HCT116 (cell line): Measurements from ENCODE around the gene MRPS33. TPM values are rescaled to one million over a fixed set of nuclear protein-coding genes. Genes with fewer than 3 reads are reported as not detected.

Source experiments
- ATAC-seq: fragments of 200-7000 bp; cut with Tn5 transposase; 2 replicates; pipeline ENCODE4 v1.9.1; 2020; ENCODE audit warnings: mild to moderate bottlenecking, moderate library complexity
- BruUV-seq: library from RNA; stranded (reverse); fragments of 400-500 nt; replicated peaks from 2 replicates; lab custom pipeline; 2021; lab: Mats Ljungman, UMichigan
- CTCF ChIA-PET: fragments of 300-600 bp; sonication (Branson Sonifier 250); formaldehyde crosslinking; loops from one replicate; lab custom pipeline; 2021; ENCODE audit warnings: antibody characterized with exemption; lab: Charles Lee
- POLR2A ChIA-PET: fragments of 300-600, 350-600 bp; sonication (Branson Sonifier 250); formaldehyde crosslinking; loops from one replicate; lab custom pipeline; 2021; ENCODE audit warnings: antibody characterized with exemption; lab: Charles Lee
- RAD21 ChIA-PET, 2 experiments: fragments of 300-600 bp; sonication (Branson Sonifier 250); formaldehyde crosslinking; loops; one replicate each; lab custom pipeline; 2023; ENCODE audit warnings: low total read pairs in 2 of 2; ENCODE audit not compliant: uncharacterized antibody in 2 of 2, unreplicated experiment in 2 of 2, low non-redundant PET in 1 of 2; lab: Charles Lee
- DNase-seq: peaks from one replicate; pipeline ENCODE4 v3.0.0-alpha.2; 2010; ENCODE audit warnings: low read depth, low spot score
- H2AFZ ChIP-seq: fragments of 200-600 bp; shearing (Covaris generic), sonication (generic); 2 replicates; pipeline ENCODE4 v1.6.1; 2017; ENCODE audit warnings: low read depth, mixed run types, mixed read lengths, antibody characterized with exemption, low read length; ENCODE audit not compliant: poor library complexity, severe bottlenecking
- H3K27ac ChIP-seq: 2 replicates; pipeline ENCODE4 v1.5.1; 2012; ENCODE audit warnings: low read depth, low read length
- H3K27me3 ChIP-seq: fragments of 200-600 bp; sonication (generic); 2 replicates; pipeline ENCODE4 v1.6.1; 2016; ENCODE audit warnings: mixed run types, low read length, mixed read lengths; ENCODE audit not compliant: insufficient read depth
- H3K36me3 ChIP-seq, 2 experiments: fragments of 200-500 bp in 1 of 2; fragments of 200-600 bp in 1 of 2; sonication (Bioruptor generic) in 1 of 2; sonication (generic) in 1 of 2; 2 replicates each; pipeline versions ENCODE4 v1.5.1 to v1.6.1; 2014 to 2016; ENCODE audit warnings: low read length in 2 of 2, inconsistent platforms in 1 of 2, mixed read lengths in 1 of 2, mixed run types in 1 of 2; ENCODE audit not compliant: insufficient read depth in 2 of 2, control insufficient read depth in 1 of 2
- H3K4me1 ChIP-seq, 2 experiments: fragments of 200-600 bp in 1 of 2; sonication (generic) in 1 of 2; 2 replicates each; pipeline versions ENCODE4 v1.5.1 to v1.6.1; 2012 to 2017; ENCODE audit warnings: low read length in 2 of 2, inconsistent platforms in 1 of 2, mild to moderate bottlenecking in 1 of 2, mixed read lengths in 1 of 2, mixed run types in 1 of 2, moderate library complexity in 1 of 2; ENCODE audit not compliant: insufficient read depth in 2 of 2, control insufficient read depth in 1 of 2
- H3K4me2 ChIP-seq: fragments of 200-600 bp; sonication (generic); 2 replicates; pipeline ENCODE4 v1.6.1; 2017; ENCODE audit warnings: mixed run types, low read length, mixed read lengths
- H3K4me3 ChIP-seq, 2 experiments: fragments of 200-600 bp in 1 of 2; sonication (generic) in 1 of 2; replicated peaks in 1 of 2; 2 replicates each; pipeline ENCODE4 v1.5.1; 2011 to 2016; ENCODE audit warnings: low read length in 2 of 2, control low read depth in 1 of 2, low read depth in 1 of 2, mild to moderate bottlenecking in 1 of 2, mixed read lengths in 1 of 2, mixed run types in 1 of 2
- H3K79me2 ChIP-seq: fragments of 200-600 bp; sonication (generic); 2 replicates; pipeline ENCODE4 v1.6.1; 2017; ENCODE audit warnings: mild to moderate bottlenecking, mixed run types, low read length, moderate library complexity, mixed read lengths; ENCODE audit not compliant: insufficient read depth
- H3K9ac ChIP-seq: fragments of 200-600 bp; sonication (generic); 2 replicates; pipeline ENCODE4 v1.6.1; 2016; ENCODE audit warnings: low read length, mixed read lengths
- H3K9me2 ChIP-seq: fragments of 200-600 bp; sonication (generic), shearing (Covaris generic); 2 replicates; pipeline ENCODE4 v1.6.1; 2017; ENCODE audit warnings: mixed run types, mild to moderate bottlenecking, moderate library complexity; ENCODE audit not compliant: insufficient read depth
- H3K9me3 ChIP-seq, 2 experiments: fragments of 200-500 bp in 1 of 2; fragments of 200-600 bp in 1 of 2; sonication (Bioruptor generic) in 1 of 2; sonication (generic) in 1 of 2; 2 replicates each; pipeline ENCODE4 v1.6.1; 2014 to 2017; ENCODE audit warnings: low read length in 2 of 2, mixed read lengths in 2 of 2, inconsistent platforms in 1 of 2, low read depth in 1 of 2, mild to moderate bottlenecking in 1 of 2, mixed run types in 1 of 2, moderate library complexity in 1 of 2; ENCODE audit not compliant: control insufficient read depth in 1 of 2, insufficient read depth in 1 of 2
- H4K20me1 ChIP-seq: fragments of 200-600 bp; sonication (generic), shearing (Covaris generic); 2 replicates; pipeline ENCODE4 v1.6.1; 2017; ENCODE audit warnings: mixed run types, mild to moderate bottlenecking, moderate library complexity; ENCODE audit not compliant: insufficient read depth
- CEBPB ChIP-seq: IDR thresholded peaks from 2 replicates; pipeline ENCODE4 v1.6.1; 2012; ENCODE audit warnings: low read depth
- EZH2 ChIP-seq: fragments of 200-600 bp; sonication (generic); IDR thresholded peaks from 2 replicates; pipeline ENCODE4 v1.6.1; 2017; ENCODE audit warnings: antibody characterized with exemption, mixed run types
- POLR2AphosphoS5 ChIP-seq: IDR thresholded peaks from 2 replicates; pipeline ENCODE4 v1.6.1; 2011; ENCODE audit warnings: mild to moderate bottlenecking, low read depth, low read length, moderate library complexity
- YY1 ChIP-seq: IDR thresholded peaks from 2 replicates; pipeline ENCODE4 v1.6.1; 2011; ENCODE audit warnings: low read length, low read depth, moderate library complexity, mild to moderate bottlenecking; ENCODE audit not compliant: insufficient replicate concordance; ENCODE audit errors: extremely low read depth
- intact Hi-C: fragments of 100-400 bp; cut with micrococcal nuclease; formaldehyde crosslinking; loops from 2 replicates; pipeline ENCODE4 v1.10.0; 2022
- total RNA-seq: library from RNA; stranded (reverse); gene quantifications from one replicate; pipeline ENCODE4 v1.2.1, GENCODE V29; 2021; ENCODE audit not compliant: unreplicated experiment
- TF ChIP-seq, protein P1 (sequence below), 3 experiments: fragments of 200-600 bp in 1 of 3; sonication (generic) in 1 of 3; IDR thresholded peaks in 2 of 3; conservative IDR thresholded peaks in 1 of 3; 2 replicates each; pipeline ENCODE4 v1.5.1; 2012 to 2017; ENCODE audit warnings: low read depth in 2 of 3, low read length in 2 of 3, antibody characterized with exemption in 1 of 3, borderline replicate concordance in 1 of 3, control low read depth in 1 of 3, mild to moderate bottlenecking in 1 of 3, mixed read lengths in 1 of 3, mixed run types in 1 of 3, moderate library complexity in 1 of 3; ENCODE audit not compliant: insufficient read depth in 1 of 3

The MRPS33 gene
- total RNA-seq, 1 experiment from 2014 or later, result 77.3 TPM

DNA sequence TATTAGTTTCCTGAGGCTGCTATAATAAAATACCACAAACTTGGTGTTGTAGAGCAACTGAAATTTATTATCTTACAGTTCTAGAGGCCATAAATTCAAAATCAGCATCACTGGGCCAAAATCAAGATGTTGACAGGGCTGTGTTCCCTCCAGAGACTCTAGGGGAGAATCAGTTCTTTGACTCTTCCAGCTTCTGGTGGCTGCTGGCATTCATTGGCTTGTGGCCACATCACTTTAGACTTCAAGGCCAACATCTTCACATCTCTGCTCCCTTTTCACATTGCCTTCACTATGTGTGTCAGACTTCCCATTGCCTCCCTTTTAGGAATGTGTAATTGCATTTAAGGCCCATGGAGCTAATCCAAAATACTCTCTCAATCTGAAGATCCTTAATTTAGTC lies 1.6 kb upstream of the MRPS33 start:
- Histone ChIP-seq H3K9me2 (no peaks in the 10 kb centered on the region), H4K20me1 (no peaks in the 10 kb centered on the region), H3K27me3 (no peaks in the 10 kb centered on the region), H3K27ac (no peak overlapping the region), H3K79me2 (peaks cover 30% of the 10 kb centered on the region), H3K9me3 (no peaks in the 10 kb centered on the region), H3K4me1 (peaks cover 5 to 20% of the 10 kb centered on the region in 2 experiments; a peak in 3 of 4 replicates), H3K9ac (no peak overlapping the region), H3K36me3 (no peaks in the 10 kb centered on the region), H2AFZ (no peak overlapping the region), H3K4me2 (no peak overlapping the region), H3K4me3 (no peak overlapping the region)
- DNase-seq, result no peak
- intact Hi-C loops, result loop anchor here (5.0 kb wide), 2 partner anchors 206 to 516 kb away; no protein-coding TSS in a partner anchor
- BruUV-seq, result no TSS peak
- ATAC-seq, result no peak
- ChIA-PET POLR2A (no interaction called here), CTCF (no interaction called here), RAD21 (no interaction called here)
- TF ChIP-seq POLR2AphosphoS5 (no peak), CEBPB (no peak), EZH2 (no peak)
- TF ChIP-seq, protein P1, sequence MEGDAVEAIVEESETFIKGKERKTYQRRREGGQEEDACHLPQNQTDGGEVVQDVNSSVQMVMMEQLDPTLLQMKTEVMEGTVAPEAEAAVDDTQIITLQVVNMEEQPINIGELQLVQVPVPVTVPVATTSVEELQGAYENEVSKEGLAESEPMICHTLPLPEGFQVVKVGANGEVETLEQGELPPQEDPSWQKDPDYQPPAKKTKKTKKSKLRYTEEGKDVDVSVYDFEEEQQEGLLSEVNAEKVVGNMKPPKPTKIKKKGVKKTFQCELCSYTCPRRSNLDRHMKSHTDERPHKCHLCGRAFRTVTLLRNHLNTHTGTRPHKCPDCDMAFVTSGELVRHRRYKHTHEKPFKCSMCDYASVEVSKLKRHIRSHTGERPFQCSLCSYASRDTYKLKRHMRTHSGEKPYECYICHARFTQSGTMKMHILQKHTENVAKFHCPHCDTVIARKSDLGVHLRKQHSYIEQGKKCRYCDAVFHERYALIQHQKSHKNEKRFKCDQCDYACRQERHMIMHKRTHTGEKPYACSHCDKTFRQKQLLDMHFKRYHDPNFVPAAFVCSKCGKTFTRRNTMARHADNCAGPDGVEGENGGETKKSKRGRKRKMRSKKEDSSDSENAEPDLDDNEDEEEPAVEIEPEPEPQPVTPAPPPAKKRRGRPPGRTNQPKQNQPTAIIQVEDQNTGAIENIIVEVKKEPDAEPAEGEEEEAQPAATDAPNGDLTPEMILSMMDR (IDR thresholded peaks at IDR 0.05 in 2 of 3, conservative IDR thresholded peaks at IDR 0.05 in 1 of 3; ENCODE audit: borderline replicate concordance in 1 of 3, insufficient read depth in 1 of 3, low read depth in 2 of 3, low read length in 2 of 3), result no peak

DNA sequence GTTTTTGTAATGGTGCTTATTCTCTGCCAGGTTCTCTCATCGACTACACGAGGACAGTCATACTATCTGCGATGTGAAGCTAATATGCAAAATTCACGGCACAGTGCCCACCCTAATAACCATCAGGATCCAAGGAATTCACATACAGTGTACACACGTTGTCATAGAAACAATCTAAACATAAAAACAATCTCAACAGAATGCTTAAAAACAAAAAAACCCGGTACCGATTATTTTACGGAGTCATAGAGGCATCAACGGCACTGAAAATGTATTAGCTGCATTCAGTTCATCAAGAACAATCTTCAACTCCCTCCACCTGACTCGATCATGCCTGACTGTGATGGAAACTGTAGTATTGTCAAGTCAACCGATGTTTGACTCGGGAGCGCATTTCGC lies 628 bp downstream of the MRPS33 start:
- CTCF ChIA-PET, result interaction anchor here (0.9 to 2.0 kb wide), 3 partner anchors 203 to 361 kb away, joined by 3 to 12 read pairs (median 3); no protein-coding TSS in a partner anchor
- Histone ChIP-seq H3K4me2 (peak overlapping the region; percentile 78), H3K9me2 (no peaks in the 10 kb centered on the region), H4K20me1 (no peaks in the 10 kb centered on the region; the same call in 1 of the 2 replicates), H3K27me3 (no peaks in the 10 kb centered on the region), H3K9ac (peak overlapping the region; percentile 80), H2AFZ (peak overlapping the region; percentile 77), H3K27ac (peak overlapping the region; percentile 59), H3K36me3 (peaks cover 4% of the 10 kb centered on the region in 2 experiments; a peak in 1 of 4 replicates), H3K4me1 (peaks cover 5 to 20% of the 10 kb centered on the region in 2 experiments; a peak in 3 of 4 replicates), H3K9me3 (no peaks in the 10 kb centered on the region), H3K4me3 (peak overlapping the region; percentile 66 to 80), H3K79me2 (peaks cover 42% of the 10 kb centered on the region)
- intact Hi-C loops, result loop anchor here (1.0 to 5.0 kb wide), 4 partner anchors 89 to 725 kb away; partner anchors contain the start of genes BRAF, MKRN1 and SSBP1
- POLR2A ChIA-PET, result interaction anchor here (1.2 kb wide), 1 partner anchor 537 kb away, joined by 3 read pairs; the partner anchor contains the start of gene AGK
- no peak for TF ChIP-seq YY1
- RAD21 ChIA-PET, result no interaction called here
- peak; percentile 21 for ATAC-seq
- no peak for DNase-seq
- BruUV-seq, result no TSS peak
